ENCODE results near the gene ENPP1. TPM values are rescaled to one million over a fixed set of nuclear protein-coding genes. Genes with fewer than 3 reads are reported as not detected.

The ENPP1 gene
- total RNA-seq, 1 experiment from 2014 or later: 6.5 TPM

DNA sequence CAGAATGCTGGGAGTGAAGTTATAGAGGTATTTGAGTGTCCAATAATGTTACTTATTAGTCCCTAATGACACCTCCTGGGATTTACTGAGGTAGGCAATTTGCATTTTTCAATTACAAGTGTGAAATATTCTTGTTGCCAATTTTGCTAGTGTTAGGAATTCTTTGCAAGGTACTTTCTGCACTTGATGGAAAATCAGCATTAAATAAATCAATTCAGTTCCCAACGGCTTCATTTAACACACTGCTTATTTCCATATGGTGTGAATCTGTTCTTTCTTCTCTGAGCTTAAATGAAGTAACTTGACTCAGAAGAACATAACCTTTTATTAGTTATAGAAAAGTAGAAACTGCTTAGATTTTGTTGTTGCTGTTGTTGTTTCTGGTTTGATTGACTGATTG is 122.2 kb downstream of the ENPP1 start:
- intact Hi-C loops (cut with micrococcal nuclease): no loop called here
- Histone ChIP-seq H4K20me1 (ENCODE audit: insufficient read depth) (no peaks in the 10 kb centered on the region), H3K4me3 (replicated peaks in 1 of 2; ENCODE audit: low read depth in 1 of 2, low read length in 2 of 2) (no peak overlapping the region), H3K9me2 (ENCODE audit: insufficient read depth) (no peaks in the 10 kb centered on the region), H3K9ac (ENCODE audit: low read length) (no peak overlapping the region), H3K36me3 (ENCODE audit: control insufficient read depth in 1 of 2, insufficient read depth in 2 of 2, low read length in 2 of 2) (no peaks in the 10 kb centered on the region), H3K9me3 (ENCODE audit: control insufficient read depth in 1 of 2, insufficient read depth in 1 of 2, low read depth in 1 of 2, low read length in 2 of 2) (no peaks in the 10 kb centered on the region), H3K79me2 (ENCODE audit: insufficient read depth, low read length) (no peaks in the 10 kb centered on the region), H3K4me1 (ENCODE audit: control insufficient read depth in 1 of 2, insufficient read depth in 2 of 2, low read length in 2 of 2) (peaks cover 0 to 7% of the 10 kb centered on the region in 2 experiments; a peak in 2 of 4 replicates), H2AFZ (ENCODE audit: low read depth, low read length, poor library complexity, severe bottlenecking) (no peak overlapping the region), H3K27me3 (ENCODE audit: insufficient read depth, low read length) (no peaks in the 10 kb centered on the region), H3K4me2 (ENCODE audit: low read length) (no peak overlapping the region), H3K27ac (ENCODE audit: low read depth, low read length) (no peak overlapping the region)
- DNase-seq (ENCODE audit: low read depth, low spot score) (no peak), ATAC-seq (no peak)
- no TSS peak for BruUV-seq (replicated peaks)
- ChIA-PET POLR2A (no interaction called here), CTCF (no interaction called here), RAD21 (ENCODE audit: low non-redundant PET in 1 of 2, low total read pairs in 2 of 2, uncharacterized antibody in 2 of 2, unreplicated experiment in 2 of 2) (no interaction called here)
- TF ChIP-seq POLR2AphosphoS5 (IDR thresholded peaks at IDR 0.05; ENCODE audit: low read depth, low read length) (no peak), ZNF274 (IDR thresholded peaks at IDR 0.05; ENCODE audit: low read depth, low read length) (no peak), EGR1 (IDR thresholded peaks at IDR 0.05; ENCODE audit: low read depth) (no peak), CEBPB (IDR thresholded peaks at IDR 0.05; ENCODE audit: low read depth) (no peak), ELF1 (IDR thresholded peaks at IDR 0.05; ENCODE audit: borderline replicate concordance, low read depth) (no peak), SRF (IDR thresholded peaks at IDR 0.05; ENCODE audit: low read depth) (no peak), RAD21 (IDR thresholded peaks at IDR 0.05; ENCODE audit: low read depth) (no peak), EZH2phosphoT487 (IDR thresholded peaks at IDR 0.05; ENCODE audit: borderline replicate concordance) (no peak), SIN3A (IDR thresholded peaks at IDR 0.05; ENCODE audit: low read depth) (no peak)
- TF ChIP-seq, protein P1, sequence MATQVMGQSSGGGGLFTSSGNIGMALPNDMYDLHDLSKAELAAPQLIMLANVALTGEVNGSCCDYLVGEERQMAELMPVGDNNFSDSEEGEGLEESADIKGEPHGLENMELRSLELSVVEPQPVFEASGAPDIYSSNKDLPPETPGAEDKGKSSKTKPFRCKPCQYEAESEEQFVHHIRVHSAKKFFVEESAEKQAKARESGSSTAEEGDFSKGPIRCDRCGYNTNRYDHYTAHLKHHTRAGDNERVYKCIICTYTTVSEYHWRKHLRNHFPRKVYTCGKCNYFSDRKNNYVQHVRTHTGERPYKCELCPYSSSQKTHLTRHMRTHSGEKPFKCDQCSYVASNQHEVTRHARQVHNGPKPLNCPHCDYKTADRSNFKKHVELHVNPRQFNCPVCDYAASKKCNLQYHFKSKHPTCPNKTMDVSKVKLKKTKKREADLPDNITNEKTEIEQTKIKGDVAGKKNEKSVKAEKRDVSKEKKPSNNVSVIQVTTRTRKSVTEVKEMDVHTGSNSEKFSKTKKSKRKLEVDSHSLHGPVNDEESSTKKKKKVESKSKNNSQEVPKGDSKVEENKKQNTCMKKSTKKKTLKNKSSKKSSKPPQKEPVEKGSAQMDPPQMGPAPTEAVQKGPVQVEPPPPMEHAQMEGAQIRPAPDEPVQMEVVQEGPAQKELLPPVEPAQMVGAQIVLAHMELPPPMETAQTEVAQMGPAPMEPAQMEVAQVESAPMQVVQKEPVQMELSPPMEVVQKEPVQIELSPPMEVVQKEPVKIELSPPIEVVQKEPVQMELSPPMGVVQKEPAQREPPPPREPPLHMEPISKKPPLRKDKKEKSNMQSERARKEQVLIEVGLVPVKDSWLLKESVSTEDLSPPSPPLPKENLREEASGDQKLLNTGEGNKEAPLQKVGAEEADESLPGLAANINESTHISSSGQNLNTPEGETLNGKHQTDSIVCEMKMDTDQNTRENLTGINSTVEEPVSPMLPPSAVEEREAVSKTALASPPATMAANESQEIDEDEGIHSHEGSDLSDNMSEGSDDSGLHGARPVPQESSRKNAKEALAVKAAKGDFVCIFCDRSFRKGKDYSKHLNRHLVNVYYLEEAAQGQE (IDR thresholded peaks at IDR 0.05; ENCODE audit: low read depth): no peak

Data from HCT116 (cell line).